Epithelial cell of proximal tubule (primary cell): ENCODE data around the gene ST14. TPM values are rescaled to one million over a fixed set of nuclear protein-coding genes. Genes with fewer than 3 reads are reported as not detected.

Source experiments
- DNase-seq: peaks from one replicate; pipeline ENCODE4 v3.0.0-alpha.2; 2011; ENCODE audit warnings: low read depth
- H3K4me3 ChIP-seq: 2 replicates; pipeline ENCODE4 v1.5.1; 2011; ENCODE audit warnings: low read depth, mild to moderate bottlenecking, low read length
- CTCF ChIP-seq: conservative IDR thresholded peaks from 2 replicates; pipeline ENCODE4 v1.5.1; 2012; ENCODE audit warnings: low read depth, mild to moderate bottlenecking, low read length
- total RNA-seq: library from RNA; depleted of rRNA; stranded (reverse); fragments of >200 nt; gene quantifications from 2 replicates; pipeline ENCODE4 v1.2.3, GENCODE V29; 2015

Gene ST14
- total RNA-seq, 1 donor from 2014 or later: 75.5 TPM

- no peak overlapping the region for H3K4me3 ChIP-seq
- no peak for DNase-seq
- no peak for TF ChIP-seq CTCF
These were observed 40.2 kb downstream of the ST14 start for GRCh38 chr11:130199792-130200191.

- no peak for TF ChIP-seq CTCF
- no peak overlapping the region for H3K4me3 ChIP-seq
- DNase-seq: no peak
These were observed 41.4 kb downstream of the ST14 start for GRCh38 chr11:130201026-130201425.

DNA sequence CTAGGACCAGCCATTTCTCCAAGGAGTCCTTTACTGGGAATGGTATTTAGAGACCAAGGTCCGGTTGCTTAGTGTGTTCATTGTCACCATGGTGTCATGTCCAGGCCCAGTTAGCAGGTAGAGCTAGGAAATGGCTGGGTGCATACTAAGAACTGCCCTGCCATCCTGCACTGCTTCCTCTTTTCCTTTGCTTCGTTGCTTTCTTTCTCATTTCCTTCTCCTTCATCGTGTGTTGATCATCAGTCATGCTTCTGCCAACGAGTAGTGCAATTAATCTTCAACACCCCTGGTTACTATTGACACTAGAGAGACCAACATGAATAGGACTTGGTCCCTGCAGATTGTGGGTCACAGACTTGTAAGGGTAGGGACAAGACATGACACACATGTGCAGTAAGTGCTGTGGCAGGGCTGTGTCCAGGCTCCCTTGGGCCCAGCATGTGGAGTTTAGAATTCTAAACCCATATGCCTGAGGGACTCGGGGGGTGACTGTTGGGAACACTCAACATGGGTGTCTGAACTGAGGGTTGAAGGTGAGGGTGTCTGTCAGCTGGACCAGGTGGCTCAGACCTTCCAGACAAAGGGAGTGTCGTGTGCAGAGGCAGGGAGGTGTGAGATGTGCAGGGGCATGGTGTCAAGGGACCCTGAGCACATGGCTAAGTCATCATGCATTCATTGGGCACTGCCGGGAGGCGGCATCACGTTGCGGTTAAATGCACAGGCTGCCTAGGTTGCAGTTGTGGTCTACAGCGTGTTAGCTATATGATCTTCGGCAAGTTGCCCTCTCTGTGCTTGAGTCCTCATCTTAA is 42.6 kb downstream of the ST14 start:
- TF ChIP-seq CTCF: no peak
- DNase-seq: no peak
- H3K4me3 ChIP-seq: no peak overlapping the region

DNA sequence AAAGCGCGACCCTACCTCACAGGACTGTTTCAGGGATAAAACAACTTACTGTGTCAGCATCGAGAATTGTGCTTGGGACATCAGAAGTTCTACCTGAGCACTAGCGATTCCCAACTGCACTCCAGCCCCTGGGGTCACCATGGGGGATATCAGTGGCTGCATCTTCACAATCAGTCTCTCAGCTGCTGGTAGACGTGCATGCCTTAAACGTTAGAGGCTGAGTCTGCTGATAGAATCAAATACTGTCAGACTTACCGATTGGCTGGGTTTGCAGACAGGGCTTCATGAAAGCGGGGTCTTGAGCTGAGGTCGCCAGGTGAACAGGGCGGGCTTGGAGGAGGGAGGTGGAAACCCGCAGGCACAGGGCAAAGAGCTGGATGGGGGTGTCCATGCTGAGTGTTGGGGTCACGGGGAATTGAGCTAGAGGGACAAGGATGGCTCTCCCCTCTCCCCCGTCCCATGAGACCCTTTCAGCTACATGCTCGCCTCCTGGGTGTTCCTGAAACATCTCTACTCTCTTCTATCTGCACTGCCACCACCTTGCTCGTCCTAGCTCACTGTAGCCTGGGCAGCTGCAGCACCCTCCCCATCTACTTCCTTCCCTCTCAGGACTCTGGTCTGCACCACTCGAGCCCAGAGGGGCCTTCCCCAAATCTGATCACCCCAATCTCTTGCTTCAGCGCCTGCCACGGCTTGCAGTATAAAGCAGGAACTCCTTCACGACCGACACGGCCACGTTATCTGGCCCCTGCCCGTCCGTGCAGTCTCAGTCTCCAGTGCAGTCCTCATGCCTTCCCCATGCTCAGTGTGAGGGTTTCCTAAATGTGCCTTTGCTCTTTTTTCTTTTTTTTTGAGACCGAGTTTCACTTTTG is 43.5 kb downstream of the ST14 start:
- no peak for DNase-seq
- TF ChIP-seq CTCF: no peak

GRCh38 chr11:130203766-130204702 is 44.5 kb downstream of the ST14 start:
- no peak for DNase-seq
- no peak overlapping the region for H3K4me3 ChIP-seq
- TF ChIP-seq CTCF: no peak

More for the DNA sequence above, 43.5 kb downstream of the ST14 start:
- no peak overlapping the region for H3K4me3 ChIP-seq

GRCh38 chr11:130204703-130205095 is 45.1 kb downstream of the ST14 start:
- no peak overlapping the region for H3K4me3 ChIP-seq
- no peak for TF ChIP-seq CTCF
- DNase-seq: no peak
